ENCODE results near the gene FAM153A.
"Not testable (repeated sequence)": the region's sequence is repeated elsewhere in the genome, so short reads cannot be mapped to it uniquely, and the experiment has no call there.

DNA sequence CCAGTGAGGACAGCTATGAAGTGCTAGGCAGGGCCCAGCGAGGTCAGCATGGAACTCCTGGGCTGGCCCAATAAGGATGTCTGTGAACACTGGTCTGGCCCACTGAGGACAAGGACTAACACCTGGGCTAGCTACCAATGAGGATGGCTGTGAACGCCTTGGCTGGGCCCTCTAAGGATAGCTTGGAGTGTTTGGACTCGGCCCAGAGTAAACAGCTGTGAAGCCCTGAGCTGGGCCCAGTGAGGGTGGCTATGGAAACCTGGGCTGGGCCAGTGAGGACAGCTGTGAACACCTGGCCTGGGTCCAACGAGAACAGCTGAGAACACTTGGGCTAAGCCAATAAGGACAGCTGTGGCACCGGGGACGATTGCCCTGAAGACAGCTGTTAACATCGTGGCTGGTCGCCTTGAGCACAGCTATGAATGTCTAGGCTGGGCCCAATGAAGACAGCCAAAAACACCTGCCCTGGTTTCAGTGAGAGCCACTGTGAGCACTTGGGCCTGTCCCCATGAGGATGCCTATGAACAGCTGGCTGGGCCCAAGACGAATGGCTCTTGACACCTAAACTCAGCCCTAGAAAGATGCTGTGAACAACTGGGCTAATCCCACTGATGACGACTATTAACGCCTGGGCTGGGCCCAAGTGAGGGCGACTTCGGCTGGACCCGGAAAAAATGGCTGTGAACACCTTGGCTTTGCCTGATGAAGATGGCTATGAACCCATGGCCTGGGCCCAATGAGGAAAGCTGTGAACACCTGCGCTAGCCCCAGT is 18.8 kb downstream of the FAM153A start:
- not testable (repeated sequence) for TF ChIP-seq MXD4 (CRISPR knock-in tag; IDR thresholded peaks at IDR 0.05); KDM2A (CRISPR knock-in tag; IDR thresholded peaks at IDR 0.05; ENCODE audit: borderline replicate concordance, low read depth); KLF13 (CRISPR knock-in tag; IDR thresholded peaks at IDR 0.05); TCF7 (IDR thresholded peaks at IDR 0.05; ENCODE audit: low read depth); USF2 (IDR thresholded peaks at IDR 0.05; ENCODE audit: low read depth, low read length); USF2 (CRISPR knock-in tag; IDR thresholded peaks at IDR 0.05; ENCODE audit: borderline replicate concordance); ZFP41 (CRISPR knock-in tag; IDR thresholded peaks at IDR 0.05; ENCODE audit: borderline replicate concordance); SETDB1 (CRISPR knock-in tag; IDR thresholded peaks at IDR 0.05; ENCODE audit: borderline replicate concordance)

Data from HepG2 (cell line).